Liver (tissue), 9 donors: ENCODE results near the gene NXT1. TPM values are rescaled to one million over a fixed set of nuclear protein-coding genes. Genes with fewer than 3 reads are reported as not detected.

Experiments
- DNase-seq: peaks from one replicate; pipeline ENCODE4 v3.0.0-alpha.2; 2017; ENCODE audit warnings: low spot score
- H3K27ac ChIP-seq, 2 donors: one replicate each; pipeline ENCODE4 v1.7.0; 2013; ENCODE audit warnings: inconsistent platforms in 2 of 2, low read length in 2 of 2, control low read depth in 1 of 2, low read depth in 1 of 2, mild to moderate bottlenecking in 1 of 2
- H3K27me3 ChIP-seq, 4 donors: one replicate each; pipeline versions ENCODE4 v1.6.1 to v1.7.0; 2013; ENCODE audit warnings: low read length in 3 of 4, inconsistent platforms in 1 of 4, mild to moderate bottlenecking in 1 of 4, moderate library complexity in 1 of 4; ENCODE audit not compliant: control insufficient read depth in 4 of 4, insufficient read depth in 4 of 4
- H3K36me3 ChIP-seq, 4 donors: one replicate each; pipeline versions ENCODE4 v1.6.1 to v1.7.0; 2013; ENCODE audit warnings: low read length in 3 of 4, mild to moderate bottlenecking in 3 of 4, low read depth in 1 of 4, moderate library complexity in 1 of 4; ENCODE audit not compliant: control insufficient read depth in 4 of 4, insufficient read depth in 3 of 4
- H3K4me1 ChIP-seq, 4 donors: one replicate each; pipeline versions ENCODE4 v1.6.1 to v1.7.0; 2013; ENCODE audit warnings: low read length in 3 of 4, mild to moderate bottlenecking in 3 of 4, moderate library complexity in 1 of 4; ENCODE audit not compliant: control insufficient read depth in 4 of 4, insufficient read depth in 4 of 4
- H3K4me3 ChIP-seq, 3 donors: one replicate each; pipeline versions ENCODE4 v1.6.1 to v1.7.0; 2013; ENCODE audit warnings: low read length in 3 of 3, control low read depth in 1 of 3, low read depth in 1 of 3, mild to moderate bottlenecking in 1 of 3
- H3K9ac ChIP-seq, 2 donors: one replicate each; pipeline ENCODE4 v1.7.0; 2013; ENCODE audit warnings: low read length in 2 of 2, mild to moderate bottlenecking in 2 of 2, moderate library complexity in 2 of 2, control low read depth in 1 of 2, low read depth in 1 of 2
- H3K9me3 ChIP-seq, 4 donors: one replicate each; pipeline versions ENCODE4 v1.6.1 to v1.7.0; 2013; ENCODE audit warnings: low read length in 3 of 4; ENCODE audit not compliant: control insufficient read depth in 4 of 4
- ATF3 ChIP-seq: IDR thresholded peaks from 2 replicates; pipeline ENCODE4 v1.6.1; 2016; ENCODE audit warnings: antibody characterized with exemption
- CTCF ChIP-seq: fragments of 150-350 bp; IDR thresholded peaks from 2 replicates; pipeline ENCODE4 v1.5.1; 2017; ENCODE audit warnings: improper control_type of control experiment, low read depth, low read length; ENCODE audit not compliant: missing input control
- EGR1 ChIP-seq, 2 donors: IDR thresholded peaks; 2 replicates each; pipeline ENCODE4 v1.6.1; 2016 to 2018; ENCODE audit warnings: antibody characterized with exemption in 2 of 2, low read depth in 2 of 2
- FOXA1 ChIP-seq: IDR thresholded peaks from 2 replicates; pipeline ENCODE4 v1.6.1; 2016; ENCODE audit warnings: antibody characterized with exemption
- FOXA2 ChIP-seq: IDR thresholded peaks from 2 replicates; pipeline ENCODE4 v1.6.1; 2016; ENCODE audit warnings: antibody characterized with exemption
- GABPA ChIP-seq, 2 donors: IDR thresholded peaks in 1 of 2; conservative IDR thresholded peaks in 1 of 2; 2 replicates each; pipeline ENCODE4 v1.6.1; 2016; ENCODE audit warnings: antibody characterized with exemption in 2 of 2, mild to moderate bottlenecking in 1 of 2, moderate library complexity in 1 of 2
- HNF4A ChIP-seq, 2 donors: conservative IDR thresholded peaks; 2 replicates each; pipeline ENCODE4 v1.6.1; 2016; ENCODE audit warnings: antibody characterized with exemption in 2 of 2, mild to moderate bottlenecking in 2 of 2
- HNF4G ChIP-seq: IDR thresholded peaks from 2 replicates; pipeline ENCODE4 v1.6.1; 2016; ENCODE audit warnings: antibody characterized with exemption
- JUND ChIP-seq, 2 donors: IDR thresholded peaks; 2 replicates each; pipeline ENCODE4 v1.6.1; 2016; ENCODE audit warnings: antibody characterized with exemption in 2 of 2
- MAX ChIP-seq: IDR thresholded peaks from 2 replicates; pipeline ENCODE4 v1.6.1; 2016; ENCODE audit warnings: antibody characterized with exemption
- NR2F2 ChIP-seq: IDR thresholded peaks from 2 replicates; pipeline ENCODE4 v1.6.1; 2016; ENCODE audit warnings: antibody characterized with exemption
- RAD21 ChIP-seq, 2 donors: IDR thresholded peaks; 2 replicates each; pipeline ENCODE4 v1.6.1; 2016; ENCODE audit warnings: antibody characterized with exemption in 2 of 2, mild to moderate bottlenecking in 2 of 2
- REST ChIP-seq: IDR thresholded peaks from 2 replicates; pipeline ENCODE4 v1.6.1; 2016; ENCODE audit warnings: antibody characterized with exemption, mild to moderate bottlenecking
- RXRA ChIP-seq, 2 donors: IDR thresholded peaks; 2 replicates each; pipeline ENCODE4 v1.6.1; 2017 to 2018; ENCODE audit warnings: antibody characterized with exemption in 2 of 2, mild to moderate bottlenecking in 1 of 2
- SP1 ChIP-seq: IDR thresholded peaks from 2 replicates; pipeline ENCODE4 v1.6.1; 2018; ENCODE audit warnings: antibody characterized with exemption, mild to moderate bottlenecking
- TAF1 ChIP-seq: conservative IDR thresholded peaks from 2 replicates; pipeline ENCODE4 v1.6.1; 2016; ENCODE audit warnings: antibody characterized with exemption, mild to moderate bottlenecking
- ZBTB33 ChIP-seq: IDR thresholded peaks from 2 replicates; pipeline ENCODE4 v1.6.1; 2016; ENCODE audit warnings: antibody characterized with exemption
- WGBS: extraction: QIAGEN DNeasy Blood & Tissue Kit; methylation state at CpG from one replicate; pipeline ENCODE4 v1.1.7; 2013; 5-methylcytosine and 5-hydroxymethylcytosine counted together
- polyA plus RNA-seq, 2 donors: library from polyadenylated mRNA; stranded (reverse) in 1 of 2; unstranded in 1 of 2; fragments of 200-250 nt in 1 of 2; fragments of >200 nt in 1 of 2; fragmentation: Nextera tagmentation in 1 of 2; extraction: Ambion mirVana in 1 of 2; gene quantifications; one replicate each; pipeline versions ENCODE4 v1.2.1 to v1.2.3, GENCODE V29; 2013 to 2015
- total RNA-seq, 2 donors: library from RNA; depleted of rRNA; stranded (reverse); fragments of >200 nt; gene quantifications; one replicate each; pipeline ENCODE4 v1.2.3, GENCODE V29; 2014
- donor health status: healthy.
- donor health status: healthy.
- donor health status: healthy.
- donor health status: healthy.
- donor health status: healthy.

The NXT1 gene
- total and polyA plus RNA-seq, 4 donors = 5.7 to 9.6 (median 8.8) TPM

GRCh38 chr20:23360531-23360930 is 9.9 kb downstream of the NXT1 start:
- Histone ChIP-seq H3K27me3 (no peaks in the 10 kb centered on the region), H3K27ac (peak overlapping the region; percentile 97), H3K4me1 (peaks cover 5 to 36% (median 27%) of the 10 kb centered on the region in 4 donors), H3K36me3 (peaks cover 0 to 8% (median 2%) of the 10 kb centered on the region in 4 donors), H3K9me3 (no peaks in the 10 kb centered on the region), H3K9ac (peak overlapping the region in 1 of 2 donors; percentile 91), H3K4me3 (no peak overlapping the region)
- 37% methylated on average over 1 of the region's 1 CpG for WGBS
- no peak for DNase-seq
- TF ChIP-seq RXRA (IDR thresholded peaks at IDR 0.05) (no peak), HNF4A (conservative IDR thresholded peaks at IDR 0.05) (no peak), MAX (no peak), GABPA (IDR thresholded peaks at IDR 0.05 in 1 of 2, conservative IDR thresholded peaks at IDR 0.05 in 1 of 2) (no peak), HNF4G (no peak), TAF1 (no peak), FOXA1 (no peak), NR2F2 (no peak), EGR1 (IDR thresholded peaks at IDR 0.05; ENCODE audit: low read depth in 2 of 2) (no peak), ATF3 (no peak), ZBTB33 (no peak), CTCF (no peak), FOXA2 (no peak), RAD21 (IDR thresholded peaks at IDR 0.05) (no peak), JUND (IDR thresholded peaks at IDR 0.05) (no peak), SP1 (no peak), REST (no peak)

GRCh38 chr20:23361119-23361475 is 10.5 kb downstream of the NXT1 start:
- peak overlapping the region; percentile 45 to 70 (median 54) for H3K4me3 ChIP-seq
- no peaks in the 10 kb centered on the region for H3K9me3 ChIP-seq
- no peaks in the 10 kb centered on the region for H3K27me3 ChIP-seq
- H3K9ac ChIP-seq = peak overlapping the region; percentile 84 to 91
- peaks cover 0 to 9% (median 1%) of the 10 kb centered on the region in 4 donors for H3K36me3 ChIP-seq
- H3K4me1 ChIP-seq = peaks cover 7 to 42% (median 30%) of the 10 kb centered on the region in 4 donors
- H3K27ac ChIP-seq = peak overlapping the region; percentile 97
- no peak for DNase-seq
- peak; percentile 19 to 67 for TF ChIP-seq HNF4A (conservative IDR thresholded peaks at IDR 0.05)
- no peak for TF ChIP-seq RXRA (IDR thresholded peaks at IDR 0.05)
- WGBS = 3% methylated on average over 8 of the region's 8 CpGs
